ENCODE data around the gene INSR. TPM values are rescaled to one million over a fixed set of nuclear protein-coding genes. Genes with fewer than 3 reads are reported as not detected.

The INSR gene
- polyA plus RNA-seq, 1 of the 3 experiments (the other 2 are of a cell fraction), result 3.6 TPM

- Histone ChIP-seq H3K9me2 (no peaks in the 10 kb centered on the region), H3K27me3 (ENCODE audit: insufficient read depth) (no peaks in the 10 kb centered on the region), H3F3A (replicated peaks; ENCODE audit: insufficient read depth) (no peaks in the 10 kb centered on the region), H3K79me2 (ENCODE audit: insufficient read depth) (no peaks in the 10 kb centered on the region), H3K4me3 (ENCODE audit: low read depth in 2 of 2, low read length in 1 of 2) (no peak overlapping the region), H3K36me3 (replicated peaks in 1 of 2; ENCODE audit: control insufficient read depth in 1 of 2, insufficient read depth in 2 of 2, low read length in 1 of 2) (no peaks in the 10 kb centered on the region), H2AFZ (ENCODE audit: low read depth) (no peak overlapping the region), H4K20me1 (ENCODE audit: insufficient read depth) (no peaks in the 10 kb centered on the region), H3K4me2 (no peak overlapping the region), H3K4me1 (ENCODE audit: control insufficient read depth in 1 of 2, insufficient read depth in 2 of 2, low read depth in 1 of 2, low read length in 1 of 2) (no peaks in the 10 kb centered on the region), H3K27ac (ENCODE audit: low read depth in 2 of 2, low read length in 1 of 2) (no peak overlapping the region), H3K9me3 (no peaks in the 10 kb centered on the region), H3K9ac (no peak overlapping the region)
- ChIA-PET CTCF (interaction anchor here (0.9 to 1.0 kb wide), 2 partner anchors 29 to 235 kb away, joined by 3 read pairs; no protein-coding TSS in a partner anchor), POLR2A (no interaction called here)
- 88% methylated on average over 14 of the region's 14 CpGs for WGBS (ENCODE audit: low lambda C conversion rate)
- TF ChIP-seq POLR2AphosphoS5 (IDR thresholded peaks at IDR 0.05; ENCODE audit: low read depth, low read length), result no peak
- TF ChIP-seq EZH2phosphoT487 (IDR thresholded peaks at IDR 0.05; ENCODE audit: borderline replicate concordance, low read depth), result no peak
- TF ChIP-seq GABPA (IDR thresholded peaks at IDR 0.05; ENCODE audit: low read depth), result no peak
- TF ChIP-seq RAD21 (IDR thresholded peaks at IDR 0.05; ENCODE audit: low read length), result no peak
- no peak for DNase-seq
These were observed 174.6 kb downstream of the INSR start for GRCh38 chr19:7119582-7119981.

DNA sequence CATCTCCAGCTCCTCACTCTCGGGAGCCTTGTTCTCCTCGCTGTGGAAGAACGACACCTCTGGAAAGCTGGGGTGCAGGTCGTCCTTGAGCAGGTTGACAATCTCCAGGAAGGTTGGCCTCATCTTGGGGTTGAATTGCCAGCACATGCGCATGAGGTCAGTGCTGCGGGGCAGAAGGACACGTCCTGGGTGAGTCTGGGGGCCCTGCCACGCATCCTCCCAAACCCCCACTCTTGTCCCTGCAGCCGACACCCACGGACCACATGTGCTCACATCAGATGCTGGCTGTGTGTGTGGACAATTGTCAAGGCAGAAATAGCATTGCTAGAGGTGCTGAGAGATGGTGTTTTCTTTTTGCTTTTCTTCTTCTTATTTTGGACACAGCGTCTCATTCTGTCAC is 177.0 kb downstream of the INSR start:
- POLR2A ChIA-PET, result no interaction called here
- no peaks in the 10 kb centered on the region for H3K27me3 ChIP-seq (ENCODE audit: insufficient read depth)
- no peak overlapping the region for H3K4me2 ChIP-seq
- TF ChIP-seq FOXJ3 (CRISPR knock-in tag; IDR thresholded peaks at IDR 0.05) (no peak), JUND (IDR thresholded peaks at IDR 0.05) (no peak), POLR2AphosphoS5 (IDR thresholded peaks at IDR 0.05; ENCODE audit: low read depth, low read length) (no peak), FOSL2 (IDR thresholded peaks at IDR 0.05; ENCODE audit: borderline replicate concordance, low read depth) (no peak), MAX (IDR thresholded peaks at IDR 0.05; ENCODE audit: low read depth) (no peak), SIN3A (IDR thresholded peaks at IDR 0.05; ENCODE audit: borderline replicate concordance, low read depth, low read length) (no peak), FOXM1 (IDR thresholded peaks at IDR 0.05; ENCODE audit: low read depth) (no peak), RFX5 (IDR thresholded peaks at IDR 0.05; ENCODE audit: low read length) (no peak), TEAD4 (IDR thresholded peaks at IDR 0.05; ENCODE audit: borderline replicate concordance, insufficient read depth) (no peak), YY1 (IDR thresholded peaks at IDR 0.05; ENCODE audit: low read depth) (no peak)
- TF ChIP-seq, protein P1, sequence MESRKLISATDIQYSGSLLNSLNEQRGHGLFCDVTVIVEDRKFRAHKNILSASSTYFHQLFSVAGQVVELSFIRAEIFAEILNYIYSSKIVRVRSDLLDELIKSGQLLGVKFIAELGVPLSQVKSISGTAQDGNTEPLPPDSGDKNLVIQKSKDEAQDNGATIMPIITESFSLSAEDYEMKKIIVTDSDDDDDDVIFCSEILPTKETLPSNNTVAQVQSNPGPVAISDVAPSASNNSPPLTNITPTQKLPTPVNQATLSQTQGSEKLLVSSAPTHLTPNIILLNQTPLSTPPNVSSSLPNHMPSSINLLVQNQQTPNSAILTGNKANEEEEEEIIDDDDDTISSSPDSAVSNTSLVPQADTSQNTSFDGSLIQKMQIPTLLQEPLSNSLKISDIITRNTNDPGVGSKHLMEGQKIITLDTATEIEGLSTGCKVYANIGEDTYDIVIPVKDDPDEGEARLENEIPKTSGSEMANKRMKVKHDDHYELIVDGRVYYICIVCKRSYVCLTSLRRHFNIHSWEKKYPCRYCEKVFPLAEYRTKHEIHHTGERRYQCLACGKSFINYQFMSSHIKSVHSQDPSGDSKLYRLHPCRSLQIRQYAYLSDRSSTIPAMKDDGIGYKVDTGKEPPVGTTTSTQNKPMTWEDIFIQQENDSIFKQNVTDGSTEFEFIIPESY (IDR thresholded peaks at IDR 0.05; ENCODE audit: borderline replicate concordance, low read depth), result no peak
- TF ChIP-seq, protein P2, sequence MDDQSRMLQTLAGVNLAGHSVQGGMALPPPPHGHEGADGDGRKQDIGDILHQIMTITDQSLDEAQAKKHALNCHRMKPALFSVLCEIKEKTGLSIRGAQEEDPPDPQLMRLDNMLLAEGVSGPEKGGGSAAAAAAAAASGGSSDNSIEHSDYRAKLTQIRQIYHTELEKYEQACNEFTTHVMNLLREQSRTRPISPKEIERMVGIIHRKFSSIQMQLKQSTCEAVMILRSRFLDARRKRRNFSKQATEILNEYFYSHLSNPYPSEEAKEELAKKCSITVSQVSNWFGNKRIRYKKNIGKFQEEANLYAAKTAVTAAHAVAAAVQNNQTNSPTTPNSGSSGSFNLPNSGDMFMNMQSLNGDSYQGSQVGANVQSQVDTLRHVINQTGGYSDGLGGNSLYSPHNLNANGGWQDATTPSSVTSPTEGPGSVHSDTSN (IDR thresholded peaks at IDR 0.05), result no peak
- TF ChIP-seq, protein P3, sequence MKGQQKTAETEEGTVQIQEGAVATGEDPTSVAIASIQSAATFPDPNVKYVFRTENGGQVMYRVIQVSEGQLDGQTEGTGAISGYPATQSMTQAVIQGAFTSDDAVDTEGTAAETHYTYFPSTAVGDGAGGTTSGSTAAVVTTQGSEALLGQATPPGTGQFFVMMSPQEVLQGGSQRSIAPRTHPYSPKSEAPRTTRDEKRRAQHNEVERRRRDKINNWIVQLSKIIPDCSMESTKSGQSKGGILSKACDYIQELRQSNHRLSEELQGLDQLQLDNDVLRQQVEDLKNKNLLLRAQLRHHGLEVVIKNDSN (IDR thresholded peaks at IDR 0.05; ENCODE audit: borderline replicate concordance, low read depth), result no peak
- CTCF ChIA-PET, result interaction anchor here (1.6 kb wide), 1 partner anchor 15 kb away, joined by 5 read pairs; no protein-coding TSS in a partner anchor
- H3K9me2 ChIP-seq, result no peaks in the 10 kb centered on the region
- no peak overlapping the region for H2AFZ ChIP-seq (ENCODE audit: low read depth)
- H3K9me3 ChIP-seq, result no peaks in the 10 kb centered on the region
- 91% methylated on average over 10 of the region's 11 CpGs for WGBS (ENCODE audit: low lambda C conversion rate)
- H3K27ac ChIP-seq (ENCODE audit: low read depth in 2 of 2, low read length in 1 of 2), result no peak overlapping the region
- H3K4me1 ChIP-seq (ENCODE audit: control insufficient read depth in 1 of 2, insufficient read depth in 2 of 2, low read depth in 1 of 2, low read length in 1 of 2), result no peaks in the 10 kb centered on the region
- H3F3A ChIP-seq (replicated peaks; ENCODE audit: insufficient read depth), result no peaks in the 10 kb centered on the region
- DNase-seq, result no peak
- H3K79me2 ChIP-seq (ENCODE audit: insufficient read depth), result no peaks in the 10 kb centered on the region
- H4K20me1 ChIP-seq (ENCODE audit: insufficient read depth), result no peaks in the 10 kb centered on the region
- no peak overlapping the region for H3K4me3 ChIP-seq (ENCODE audit: low read depth in 2 of 2, low read length in 1 of 2)
- H3K9ac ChIP-seq, result no peak overlapping the region
- no peaks in the 10 kb centered on the region for H3K36me3 ChIP-seq (replicated peaks in 1 of 2; ENCODE audit: control insufficient read depth in 1 of 2, insufficient read depth in 2 of 2, low read length in 1 of 2)
